Mucosa of rectum (tissue), 2 donors: Measurements from ENCODE around the gene RASGRP1.

ENCODE experiments used
- H3K27ac ChIP-seq, 2 donors: one replicate each; pipeline ENCODE4 v1.7.0; 2013; ENCODE audit warnings: inconsistent platforms in 2 of 2, low read depth in 2 of 2, low read length in 2 of 2
- H3K27me3 ChIP-seq, 2 donors: one replicate each; pipeline ENCODE4 v1.7.0; 2013; ENCODE audit warnings: low read length in 2 of 2; ENCODE audit not compliant: control insufficient read depth in 2 of 2, insufficient read depth in 2 of 2
- H3K36me3 ChIP-seq, 2 donors: one replicate each; pipeline ENCODE4 v1.7.0; 2013; ENCODE audit warnings: low read length in 2 of 2; ENCODE audit not compliant: control insufficient read depth in 2 of 2, insufficient read depth in 2 of 2
- H3K4me1 ChIP-seq, 2 donors: one replicate each; pipeline ENCODE4 v1.7.0; 2013; ENCODE audit warnings: low read length in 2 of 2, mild to moderate bottlenecking in 1 of 2; ENCODE audit not compliant: control insufficient read depth in 2 of 2, insufficient read depth in 2 of 2
- H3K4me3 ChIP-seq, 2 donors: one replicate each; pipeline ENCODE4 v1.7.0; 2013; ENCODE audit warnings: low read length in 2 of 2
- H3K9ac ChIP-seq, 2 donors: one replicate each; pipeline ENCODE4 v1.7.0; 2013; ENCODE audit warnings: low read length in 2 of 2, low read depth in 1 of 2, mild to moderate bottlenecking in 1 of 2
- H3K9me3 ChIP-seq, 2 donors: one replicate each; pipeline ENCODE4 v1.7.0; 2013; ENCODE audit warnings: low read length in 2 of 2; ENCODE audit not compliant: control insufficient read depth in 2 of 2
- donor health status: healthy.
- donor health status: Normal muscosa, but diverticular disease.

The RASGRP1 gene

DNA sequence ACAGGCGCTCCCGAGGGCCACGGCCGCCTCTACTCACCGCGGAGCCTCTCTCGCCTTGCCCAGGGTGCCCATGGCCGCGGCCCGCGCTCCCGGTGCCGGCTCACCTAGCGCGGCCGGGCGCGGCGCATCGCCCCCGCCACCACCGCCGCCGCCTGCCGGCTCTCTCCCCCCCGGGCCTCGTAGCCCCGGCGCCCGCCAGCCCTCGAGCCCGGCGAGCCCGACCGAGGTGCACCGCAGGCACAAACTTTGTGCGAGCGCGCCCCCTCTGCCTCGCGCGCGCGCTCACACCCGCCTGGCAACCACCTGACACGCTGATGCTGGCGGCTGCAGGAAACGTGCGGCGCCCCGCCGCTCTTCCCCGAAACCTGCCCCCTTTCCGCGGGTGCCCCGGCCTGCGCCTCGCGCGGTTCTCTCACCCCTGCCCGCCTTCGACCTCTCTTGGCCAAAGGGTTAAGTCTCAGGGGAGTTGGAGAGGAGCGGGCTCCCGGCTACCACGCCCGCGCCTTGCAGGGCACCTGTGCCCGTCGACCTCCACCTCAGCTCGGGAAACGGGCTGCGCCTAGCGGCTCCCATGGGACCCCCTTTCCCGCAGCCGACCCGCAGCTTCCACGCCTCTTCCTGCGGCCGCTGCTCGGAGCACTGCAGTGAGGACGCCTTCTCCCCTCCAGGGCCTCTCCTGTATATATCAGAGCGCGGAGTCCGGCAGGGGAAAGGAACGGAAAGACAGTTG is at the start of gene RASGRP1:
RASGRP1 (minus strand) TSS at position 258 of the 730 bp plus-strand sequence; CDS start at position 72, 186 bp downstream.
- Histone ChIP-seq H3K4me3 (peak within 1 kb of the TSS; percentile 60 to 68), H3K27ac (peak within 1 kb of the TSS in 1 of 2 donors; percentile 48), H3K9ac (peak within 1 kb of the TSS; percentile 62 to 68)

DNA sequence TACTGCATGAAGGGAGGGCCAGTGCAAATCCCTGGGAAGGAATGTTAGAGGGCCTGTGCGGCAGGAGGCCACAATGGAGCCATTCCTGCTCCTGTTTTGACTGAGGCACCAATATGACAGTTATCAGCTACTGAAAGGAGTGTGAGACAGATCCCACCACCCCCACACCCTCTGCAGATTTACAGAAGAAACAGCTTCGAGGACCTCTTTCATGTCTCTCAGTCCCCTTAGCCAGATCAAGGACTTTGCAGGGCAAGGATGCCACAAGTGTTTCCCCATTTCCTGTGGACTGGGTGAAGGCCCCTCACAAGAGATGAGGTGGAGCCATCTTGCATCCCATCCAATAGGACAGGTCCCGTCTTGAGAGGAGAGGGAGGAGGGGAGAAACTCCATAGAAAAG is 48.5 kb upstream of the RASGRP1 start:
- no peaks in the 10 kb centered on the region for H3K36me3 ChIP-seq
- H3K27me3 ChIP-seq: no peaks in the 10 kb centered on the region
- H3K9me3 ChIP-seq: no peaks in the 10 kb centered on the region
- no peak overlapping the region for H3K9ac ChIP-seq
- H3K27ac ChIP-seq: no peak overlapping the region
- H3K4me1 ChIP-seq: no peaks in the 10 kb centered on the region
- H3K4me3 ChIP-seq: no peak overlapping the region

More for the DNA sequence above, at the start of gene RASGRP1:
- H3K9me3 ChIP-seq: no peaks in the 10 kb centered on the region
- peaks cover 2 to 5% of the 10 kb centered on the region in 2 donors for H3K4me1 ChIP-seq
- H3K27me3 ChIP-seq: peaks cover 7 to 9% of the 10 kb centered on the region in 2 donors
- H3K36me3 ChIP-seq: no peaks in the 10 kb centered on the region

DNA sequence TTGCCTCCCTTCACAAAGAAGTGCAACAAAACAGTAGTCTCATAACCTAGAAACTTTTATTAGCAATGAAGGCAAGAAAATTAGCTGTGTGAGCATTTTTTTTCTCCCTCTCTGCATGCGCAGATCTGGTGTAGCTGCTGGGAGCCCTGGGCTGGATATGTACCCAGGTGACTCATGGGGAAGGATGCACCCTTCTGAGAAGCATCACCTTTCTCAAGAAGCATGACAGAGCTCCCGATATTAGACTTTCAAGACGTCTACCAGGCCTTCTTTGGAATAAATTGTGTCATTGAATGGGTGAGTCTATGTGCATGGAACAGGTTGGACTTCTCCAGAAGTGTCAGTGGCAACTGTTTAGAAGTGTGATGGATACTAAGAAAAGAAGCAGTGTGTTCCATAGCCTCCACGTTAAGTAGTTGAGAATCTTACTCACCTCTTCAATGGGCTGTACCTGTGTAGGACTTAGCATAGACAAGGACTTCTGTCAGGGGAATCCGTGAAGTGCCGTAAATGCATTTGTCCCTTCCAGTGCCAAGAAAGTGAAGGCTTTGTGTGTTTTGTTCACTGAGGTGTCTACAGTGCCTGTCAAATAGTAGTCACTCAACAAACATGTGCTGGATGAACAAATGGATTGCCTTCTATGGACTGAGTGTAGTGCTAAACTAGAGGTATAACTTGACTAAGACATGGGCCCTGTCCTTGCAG is 47.7 kb upstream of the RASGRP1 start:
- Histone ChIP-seq H3K27ac (no peak overlapping the region), H3K27me3 (no peaks in the 10 kb centered on the region)

DNA sequence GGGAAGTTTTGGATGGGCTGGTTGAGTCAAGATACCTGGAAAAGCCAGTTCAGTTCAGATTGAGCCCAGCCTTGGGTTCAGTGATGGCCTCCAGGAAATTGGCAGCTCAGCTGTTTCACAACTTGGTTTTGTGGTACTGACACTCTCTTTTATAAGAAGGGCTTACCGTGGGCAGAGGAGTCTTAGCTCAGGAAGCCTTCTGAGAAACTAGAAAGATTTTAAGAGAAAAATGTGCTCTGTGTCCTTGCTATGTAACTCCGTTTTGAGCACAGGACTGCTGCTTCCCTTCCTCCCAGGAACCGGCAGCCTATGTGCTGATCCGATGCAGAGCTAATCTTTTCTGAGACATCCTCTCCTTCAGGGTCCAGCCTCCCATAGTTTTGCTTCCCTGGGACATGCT is 46.6 kb upstream of the RASGRP1 start:
- Histone ChIP-seq H3K4me1 (no peaks in the 10 kb centered on the region), H3K9ac (no peak overlapping the region), H3K27me3 (no peaks in the 10 kb centered on the region), H3K9me3 (no peaks in the 10 kb centered on the region), H3K27ac (no peak overlapping the region), H3K36me3 (no peaks in the 10 kb centered on the region), H3K4me3 (no peak overlapping the region)

More for the DNA sequence above, 47.7 kb upstream of the RASGRP1 start:
- no peaks in the 10 kb centered on the region for H3K9me3 ChIP-seq
- H3K4me3 ChIP-seq: no peak overlapping the region
- no peak overlapping the region for H3K9ac ChIP-seq
- H3K36me3 ChIP-seq: no peaks in the 10 kb centered on the region
- H3K4me1 ChIP-seq: no peaks in the 10 kb centered on the region

DNA sequence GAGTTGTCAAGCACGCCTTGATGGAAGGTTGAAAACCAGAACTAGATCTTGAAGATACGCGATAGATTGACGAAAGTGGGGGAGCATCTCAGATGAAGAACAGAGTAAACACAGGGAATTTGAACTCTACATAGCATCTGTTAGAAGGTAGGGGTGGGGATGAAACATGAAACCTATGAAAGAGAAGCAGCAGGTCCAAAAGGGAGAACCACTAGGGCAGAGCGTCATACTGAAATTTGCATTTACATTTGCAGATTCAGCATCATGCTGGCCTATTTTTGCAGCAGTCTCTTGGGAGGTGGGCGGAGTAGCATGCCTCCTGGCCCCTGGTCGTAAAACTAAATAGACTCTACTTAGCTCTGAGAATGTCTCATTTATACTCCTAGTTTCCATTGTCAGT is 46.1 kb upstream of the RASGRP1 start:
- no peak overlapping the region for H3K27ac ChIP-seq
- H3K9ac ChIP-seq: no peak overlapping the region
- no peaks in the 10 kb centered on the region for H3K27me3 ChIP-seq
- H3K4me3 ChIP-seq: no peak overlapping the region
- no peaks in the 10 kb centered on the region for H3K36me3 ChIP-seq
- H3K4me1 ChIP-seq: no peaks in the 10 kb centered on the region
- H3K9me3 ChIP-seq: no peaks in the 10 kb centered on the region

DNA sequence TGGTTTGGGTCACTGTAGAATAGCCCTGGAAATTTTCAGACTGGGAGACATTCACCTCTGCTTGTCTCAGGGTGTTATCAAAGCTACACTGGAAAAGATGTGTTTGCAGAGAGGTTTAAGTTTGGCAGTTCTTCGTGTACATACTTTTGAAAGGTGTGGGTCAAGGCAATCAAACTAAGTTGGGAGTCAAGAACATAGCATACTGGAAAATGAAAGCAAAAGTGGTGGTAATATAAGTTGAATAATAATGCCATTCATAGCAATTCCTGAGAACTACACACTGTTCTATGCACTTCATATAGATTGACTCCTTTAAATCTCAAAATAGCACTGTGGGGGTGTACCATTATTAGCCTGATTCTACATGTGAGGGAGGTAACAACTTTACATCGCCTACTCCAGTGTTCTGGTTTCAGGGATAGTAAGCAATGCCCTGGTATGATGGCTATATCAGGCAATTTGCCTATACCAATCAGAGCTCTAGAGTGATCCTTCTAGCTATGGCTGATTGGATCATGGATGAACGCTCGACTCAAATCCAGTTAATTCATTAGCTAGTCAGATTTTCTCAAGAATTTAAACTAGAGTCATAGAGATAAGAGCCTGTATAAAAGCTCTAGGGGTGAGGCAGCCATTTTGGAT is 44.6 kb upstream of the RASGRP1 start:
- H3K27me3 ChIP-seq: no peaks in the 10 kb centered on the region
- H3K9me3 ChIP-seq: no peaks in the 10 kb centered on the region
- no peaks in the 10 kb centered on the region for H3K36me3 ChIP-seq
- no peak overlapping the region for H3K4me3 ChIP-seq
- no peaks in the 10 kb centered on the region for H3K4me1 ChIP-seq
- no peak overlapping the region for H3K9ac ChIP-seq
- H3K27ac ChIP-seq: no peak overlapping the region

DNA sequence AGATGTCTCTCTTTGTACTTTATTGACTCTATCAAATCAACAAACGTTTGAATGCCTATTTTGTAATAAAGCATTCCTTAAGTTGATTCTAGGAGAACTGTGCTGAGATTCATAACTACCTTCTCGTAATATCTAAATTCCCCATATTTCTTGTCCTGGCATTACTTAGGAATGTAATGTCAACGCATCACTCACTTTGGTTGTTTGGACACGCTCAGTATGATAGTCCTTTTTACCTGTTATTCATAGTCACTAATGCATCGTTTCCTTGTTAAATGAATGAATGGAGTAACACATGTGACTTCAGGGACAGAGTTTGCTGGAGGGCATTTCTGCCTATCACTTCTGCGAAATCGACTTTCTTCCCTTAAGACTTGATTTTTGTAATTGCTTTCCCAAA is 44.1 kb upstream of the RASGRP1 start:
- no peak overlapping the region for H3K27ac ChIP-seq

DNA sequence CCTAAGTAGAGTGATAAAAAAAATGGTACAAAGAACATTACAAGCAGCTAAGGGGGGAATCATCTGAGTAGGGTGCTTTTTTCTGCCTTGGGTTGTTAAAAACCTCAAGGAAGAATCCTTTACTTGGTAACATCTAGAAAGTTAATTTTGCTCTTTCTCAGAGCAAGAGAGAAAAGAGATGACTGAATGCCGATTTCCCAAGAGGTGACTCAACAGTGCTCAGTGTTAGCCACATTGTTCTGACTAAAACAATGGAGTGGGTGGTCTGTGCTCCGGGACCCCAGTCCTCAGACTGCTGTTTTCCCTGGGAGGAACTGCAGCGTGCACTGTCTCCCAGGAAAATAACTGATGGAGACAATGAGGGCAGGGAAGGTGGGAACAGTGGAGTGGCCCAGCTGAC is 41.1 kb upstream of the RASGRP1 start:
- no peak overlapping the region for H3K27ac ChIP-seq
- no peaks in the 10 kb centered on the region for H3K36me3 ChIP-seq
- H3K9ac ChIP-seq: no peak overlapping the region
- H3K9me3 ChIP-seq: no peaks in the 10 kb centered on the region
- H3K27me3 ChIP-seq: no peaks in the 10 kb centered on the region
- no peak overlapping the region for H3K4me3 ChIP-seq
- H3K4me1 ChIP-seq: no peaks in the 10 kb centered on the region

More for the DNA sequence above, 44.1 kb upstream of the RASGRP1 start:
- Histone ChIP-seq H3K9ac (no peak overlapping the region), H3K9me3 (no peaks in the 10 kb centered on the region), H3K4me3 (no peak overlapping the region), H3K27me3 (no peaks in the 10 kb centered on the region), H3K4me1 (no peaks in the 10 kb centered on the region), H3K36me3 (no peaks in the 10 kb centered on the region)

DNA sequence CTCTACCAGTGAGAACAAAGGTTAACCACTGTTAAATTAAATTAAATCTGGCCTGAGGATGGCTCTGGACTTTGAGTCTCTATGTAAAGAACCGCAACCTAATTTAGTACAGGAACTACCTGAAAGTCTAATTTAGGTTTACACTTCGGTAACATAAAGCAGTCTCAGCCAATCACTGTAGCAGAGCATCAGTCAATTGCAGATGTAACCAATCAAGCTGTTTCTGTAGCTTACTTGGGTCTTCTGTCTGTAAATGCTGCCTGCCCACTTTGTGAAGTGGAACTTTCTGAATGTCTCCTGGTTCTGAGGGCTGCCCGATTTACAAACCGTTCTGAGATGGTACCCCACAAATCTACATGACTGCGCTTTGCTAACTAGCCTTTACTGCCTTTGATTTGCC is 39.1 kb upstream of the RASGRP1 start:
- Histone ChIP-seq H3K9ac (no peak overlapping the region), H3K4me1 (no peaks in the 10 kb centered on the region), H3K27me3 (no peaks in the 10 kb centered on the region), H3K4me3 (no peak overlapping the region), H3K9me3 (no peaks in the 10 kb centered on the region), H3K36me3 (no peaks in the 10 kb centered on the region), H3K27ac (no peak overlapping the region)
